Panc1 (cell line): ENCODE results near the gene FAM227B.

Experiments
- POLR2AphosphoS5 ChIP-seq: IDR thresholded peaks from 2 replicates; pipeline ENCODE4 v1.6.1; 2012; ENCODE audit warnings: mild to moderate bottlenecking, low read depth, low read length, moderate library complexity
- TCF7L2 ChIP-seq: IDR thresholded peaks from 2 replicates; pipeline ENCODE4 v1.6.1; 2011; ENCODE audit warnings: mild to moderate bottlenecking, low read depth, low read length, inconsistent platforms
- TF ChIP-seq, protein P1 (sequence below): fragments of 450-650 bp; IDR thresholded peaks from 2 replicates; pipeline ENCODE4 v1.5.1; 2017; ENCODE audit warnings: mild to moderate bottlenecking
- TF ChIP-seq, protein P2 (sequence below), 2 experiments: IDR thresholded peaks; 2 replicates each; pipeline ENCODE4 v1.6.1; 2011 to 2012; ENCODE audit warnings: low read depth in 2 of 2, control low read depth in 1 of 2, low read length in 1 of 2, mild to moderate bottlenecking in 1 of 2, moderate library complexity in 1 of 2; ENCODE audit not compliant: insufficient read depth in 1 of 2

DNA sequence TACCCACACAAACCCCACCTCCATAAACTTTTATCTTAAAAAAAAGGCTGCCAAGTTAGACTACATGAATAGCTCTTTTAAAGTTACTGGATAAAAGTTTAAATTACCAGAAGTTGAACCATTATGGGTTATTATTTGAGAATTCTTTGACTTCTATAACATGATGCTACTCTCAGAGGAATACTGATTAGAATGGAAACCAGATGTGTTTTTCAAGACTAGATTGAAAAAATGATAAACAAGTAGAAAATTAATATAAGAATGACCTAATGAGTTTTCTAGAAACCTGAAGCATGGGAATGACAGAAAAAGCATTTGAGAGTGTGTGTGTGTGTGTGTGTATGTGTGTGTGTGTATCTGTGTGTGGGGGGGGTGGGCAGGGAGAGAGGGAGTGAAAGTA is 210.0 kb downstream of the FAM227B start:
- TF ChIP-seq, protein P1, sequence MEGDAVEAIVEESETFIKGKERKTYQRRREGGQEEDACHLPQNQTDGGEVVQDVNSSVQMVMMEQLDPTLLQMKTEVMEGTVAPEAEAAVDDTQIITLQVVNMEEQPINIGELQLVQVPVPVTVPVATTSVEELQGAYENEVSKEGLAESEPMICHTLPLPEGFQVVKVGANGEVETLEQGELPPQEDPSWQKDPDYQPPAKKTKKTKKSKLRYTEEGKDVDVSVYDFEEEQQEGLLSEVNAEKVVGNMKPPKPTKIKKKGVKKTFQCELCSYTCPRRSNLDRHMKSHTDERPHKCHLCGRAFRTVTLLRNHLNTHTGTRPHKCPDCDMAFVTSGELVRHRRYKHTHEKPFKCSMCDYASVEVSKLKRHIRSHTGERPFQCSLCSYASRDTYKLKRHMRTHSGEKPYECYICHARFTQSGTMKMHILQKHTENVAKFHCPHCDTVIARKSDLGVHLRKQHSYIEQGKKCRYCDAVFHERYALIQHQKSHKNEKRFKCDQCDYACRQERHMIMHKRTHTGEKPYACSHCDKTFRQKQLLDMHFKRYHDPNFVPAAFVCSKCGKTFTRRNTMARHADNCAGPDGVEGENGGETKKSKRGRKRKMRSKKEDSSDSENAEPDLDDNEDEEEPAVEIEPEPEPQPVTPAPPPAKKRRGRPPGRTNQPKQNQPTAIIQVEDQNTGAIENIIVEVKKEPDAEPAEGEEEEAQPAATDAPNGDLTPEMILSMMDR = no peak
- TF ChIP-seq TCF7L2 (no peak), POLR2AphosphoS5 (no peak)
- TF ChIP-seq, protein P2, sequence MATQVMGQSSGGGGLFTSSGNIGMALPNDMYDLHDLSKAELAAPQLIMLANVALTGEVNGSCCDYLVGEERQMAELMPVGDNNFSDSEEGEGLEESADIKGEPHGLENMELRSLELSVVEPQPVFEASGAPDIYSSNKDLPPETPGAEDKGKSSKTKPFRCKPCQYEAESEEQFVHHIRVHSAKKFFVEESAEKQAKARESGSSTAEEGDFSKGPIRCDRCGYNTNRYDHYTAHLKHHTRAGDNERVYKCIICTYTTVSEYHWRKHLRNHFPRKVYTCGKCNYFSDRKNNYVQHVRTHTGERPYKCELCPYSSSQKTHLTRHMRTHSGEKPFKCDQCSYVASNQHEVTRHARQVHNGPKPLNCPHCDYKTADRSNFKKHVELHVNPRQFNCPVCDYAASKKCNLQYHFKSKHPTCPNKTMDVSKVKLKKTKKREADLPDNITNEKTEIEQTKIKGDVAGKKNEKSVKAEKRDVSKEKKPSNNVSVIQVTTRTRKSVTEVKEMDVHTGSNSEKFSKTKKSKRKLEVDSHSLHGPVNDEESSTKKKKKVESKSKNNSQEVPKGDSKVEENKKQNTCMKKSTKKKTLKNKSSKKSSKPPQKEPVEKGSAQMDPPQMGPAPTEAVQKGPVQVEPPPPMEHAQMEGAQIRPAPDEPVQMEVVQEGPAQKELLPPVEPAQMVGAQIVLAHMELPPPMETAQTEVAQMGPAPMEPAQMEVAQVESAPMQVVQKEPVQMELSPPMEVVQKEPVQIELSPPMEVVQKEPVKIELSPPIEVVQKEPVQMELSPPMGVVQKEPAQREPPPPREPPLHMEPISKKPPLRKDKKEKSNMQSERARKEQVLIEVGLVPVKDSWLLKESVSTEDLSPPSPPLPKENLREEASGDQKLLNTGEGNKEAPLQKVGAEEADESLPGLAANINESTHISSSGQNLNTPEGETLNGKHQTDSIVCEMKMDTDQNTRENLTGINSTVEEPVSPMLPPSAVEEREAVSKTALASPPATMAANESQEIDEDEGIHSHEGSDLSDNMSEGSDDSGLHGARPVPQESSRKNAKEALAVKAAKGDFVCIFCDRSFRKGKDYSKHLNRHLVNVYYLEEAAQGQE (IDR thresholded peaks at IDR 0.05; ENCODE audit: insufficient read depth in 1 of 2, low read depth in 2 of 2, low read length in 1 of 2) = no peak
